ENCODE data around the gene ADAMTSL1. TPM values are rescaled to one million over a fixed set of nuclear protein-coding genes. Genes with fewer than 3 reads are reported as not detected.

The ADAMTSL1 gene
- total RNA-seq, 3 donors from 2014 or later: 3.6 to 7.5 (median 4.2) TPM

DNA sequence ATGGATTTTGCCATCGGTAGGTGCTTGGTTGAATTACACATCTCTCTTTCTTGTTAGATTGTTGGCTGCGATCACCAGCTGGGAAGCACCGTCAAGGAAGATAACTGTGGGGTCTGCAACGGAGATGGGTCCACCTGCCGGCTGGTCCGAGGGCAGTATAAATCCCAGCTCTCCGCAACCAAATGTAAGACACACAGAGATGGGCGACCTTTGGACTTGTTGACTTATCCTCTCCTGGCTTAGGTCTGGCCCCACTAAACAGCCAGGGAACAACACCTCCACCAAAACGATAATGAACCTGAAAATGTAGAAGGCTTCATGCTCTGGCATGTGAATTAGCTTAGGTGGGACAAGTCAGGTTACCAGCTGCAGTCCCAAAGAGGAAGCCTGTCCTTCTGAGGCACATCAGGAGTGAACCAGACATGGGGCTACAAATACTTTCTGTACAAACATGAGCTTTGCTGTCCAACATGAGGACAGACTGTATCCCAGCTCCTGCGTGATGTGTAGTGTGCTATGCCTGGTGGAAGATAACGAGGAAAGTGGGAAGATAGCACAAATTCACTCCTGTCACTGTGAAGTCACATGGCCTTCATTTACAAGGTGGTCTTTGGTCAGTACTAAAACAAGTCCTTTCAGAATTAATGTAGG, 148.4 kb downstream of the ADAMTSL1 start:
- no peaks in the 10 kb centered on the region for H3K9me3 ChIP-seq
- H3K27me3 ChIP-seq: no peaks in the 10 kb centered on the region
- no peaks in the 10 kb centered on the region for H3K36me3 ChIP-seq
- intact Hi-C loops (cut with DNase I; ENCODE audit: low total_unique reads): no loop called here
- H3K27ac ChIP-seq: no peak overlapping the region
- DNase-seq (ENCODE audit: low spot score in 2 of 2): no peak
- H3K4me3 ChIP-seq: no peak overlapping the region
- H3K4me1 ChIP-seq: peaks cover 0 to 4% of the 10 kb centered on the region in 2 donors
- TF ChIP-seq, protein P1, sequence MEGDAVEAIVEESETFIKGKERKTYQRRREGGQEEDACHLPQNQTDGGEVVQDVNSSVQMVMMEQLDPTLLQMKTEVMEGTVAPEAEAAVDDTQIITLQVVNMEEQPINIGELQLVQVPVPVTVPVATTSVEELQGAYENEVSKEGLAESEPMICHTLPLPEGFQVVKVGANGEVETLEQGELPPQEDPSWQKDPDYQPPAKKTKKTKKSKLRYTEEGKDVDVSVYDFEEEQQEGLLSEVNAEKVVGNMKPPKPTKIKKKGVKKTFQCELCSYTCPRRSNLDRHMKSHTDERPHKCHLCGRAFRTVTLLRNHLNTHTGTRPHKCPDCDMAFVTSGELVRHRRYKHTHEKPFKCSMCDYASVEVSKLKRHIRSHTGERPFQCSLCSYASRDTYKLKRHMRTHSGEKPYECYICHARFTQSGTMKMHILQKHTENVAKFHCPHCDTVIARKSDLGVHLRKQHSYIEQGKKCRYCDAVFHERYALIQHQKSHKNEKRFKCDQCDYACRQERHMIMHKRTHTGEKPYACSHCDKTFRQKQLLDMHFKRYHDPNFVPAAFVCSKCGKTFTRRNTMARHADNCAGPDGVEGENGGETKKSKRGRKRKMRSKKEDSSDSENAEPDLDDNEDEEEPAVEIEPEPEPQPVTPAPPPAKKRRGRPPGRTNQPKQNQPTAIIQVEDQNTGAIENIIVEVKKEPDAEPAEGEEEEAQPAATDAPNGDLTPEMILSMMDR (IDR thresholded peaks at IDR 0.05): no peak
- TF ChIP-seq POLR2AphosphoS5 (IDR thresholded peaks at IDR 0.05) (no peak), POLR2A (IDR thresholded peaks at IDR 0.05) (no peak)

DNA sequence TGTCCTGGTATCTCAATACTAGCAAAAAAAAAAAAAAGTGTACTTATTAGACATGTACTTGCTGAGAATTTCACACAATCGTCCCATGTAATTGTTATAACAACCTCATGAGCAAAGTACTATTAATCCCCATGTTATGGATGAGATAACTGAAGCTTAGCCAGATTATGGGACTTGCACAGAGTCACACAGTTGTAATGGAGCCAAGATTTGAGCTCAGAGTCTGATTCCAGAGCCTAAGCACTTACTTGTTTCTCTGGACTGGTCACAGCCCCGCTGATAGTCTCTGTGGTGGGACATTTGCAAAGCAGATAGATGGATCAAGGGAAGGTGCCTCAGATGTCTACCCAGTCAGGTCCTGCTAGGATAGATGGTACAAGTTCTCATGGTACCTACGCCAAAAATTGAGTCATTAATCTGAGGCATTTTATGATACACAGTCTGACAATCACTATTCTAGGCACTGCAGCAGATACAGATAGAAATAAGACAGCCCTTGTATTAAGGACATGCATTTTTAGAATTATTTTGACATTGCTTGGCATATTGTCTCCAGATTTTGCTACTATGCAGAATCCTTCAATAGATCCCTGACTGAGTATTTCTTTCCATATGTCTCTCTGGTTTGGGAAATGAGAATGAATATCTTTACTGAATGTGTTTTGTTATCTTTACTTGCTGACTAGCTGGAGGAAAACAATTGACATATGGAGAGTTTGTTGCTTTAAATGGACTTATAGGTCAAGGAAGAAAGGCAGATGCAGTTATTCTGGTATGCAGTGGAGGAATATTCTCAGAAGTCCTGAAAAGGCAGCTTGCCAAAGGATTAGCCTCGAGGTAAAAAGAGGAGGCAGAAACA, 149.5 kb downstream of the ADAMTSL1 start:
- intact Hi-C loops (cut with DNase I; ENCODE audit: low total_unique reads): no loop called here
- H3K4me3 ChIP-seq: no peak overlapping the region
- TF ChIP-seq POLR2A (IDR thresholded peaks at IDR 0.05): no peak
- no peak for TF ChIP-seq POLR2AphosphoS5 (IDR thresholded peaks at IDR 0.05)
- TF ChIP-seq, protein P1 (IDR thresholded peaks at IDR 0.05): no peak

DNA sequence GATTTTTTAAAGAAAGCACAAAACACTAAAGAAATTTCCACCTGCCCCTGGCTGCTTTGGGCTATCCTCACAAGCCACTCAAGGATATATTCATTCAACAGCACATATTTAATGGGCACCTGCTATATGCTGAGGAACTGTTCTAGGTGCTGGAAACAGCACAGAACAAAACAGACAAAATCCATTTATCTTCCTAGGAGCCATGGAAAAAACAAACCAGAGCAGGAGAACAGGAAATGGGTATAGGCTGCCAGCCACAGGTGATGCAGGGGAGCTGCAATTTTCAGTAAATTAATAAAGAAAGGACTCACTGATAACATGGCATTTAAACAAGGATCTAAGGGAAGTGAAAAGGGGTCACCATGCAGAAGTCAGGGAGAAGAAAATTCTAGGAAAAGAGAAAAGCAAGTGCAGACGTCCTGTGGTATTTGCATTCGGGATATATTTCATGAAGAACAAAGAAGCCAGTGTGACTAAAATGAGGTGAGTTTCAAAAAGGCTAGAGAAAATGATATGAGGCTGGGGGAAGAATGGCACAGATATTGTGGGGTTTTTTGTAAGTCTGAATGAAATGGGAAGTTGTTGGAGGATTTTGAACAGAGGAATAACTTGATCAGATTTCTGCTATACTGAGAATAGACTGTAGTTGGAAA, 152.2 kb downstream of the ADAMTSL1 start:
- H3K27ac ChIP-seq: no peak overlapping the region
- no peaks in the 10 kb centered on the region for H3K36me3 ChIP-seq
- intact Hi-C loops (cut with DNase I; ENCODE audit: low total_unique reads): no loop called here
- H3K4me3 ChIP-seq: no peak overlapping the region
- TF ChIP-seq, protein P1 (IDR thresholded peaks at IDR 0.05): no peak
- no peak for TF ChIP-seq POLR2AphosphoS5 (IDR thresholded peaks at IDR 0.05)
- TF ChIP-seq POLR2A (IDR thresholded peaks at IDR 0.05): no peak
- no peak for DNase-seq (ENCODE audit: low spot score in 2 of 2)
- no peaks in the 10 kb centered on the region for H3K9me3 ChIP-seq
- H3K4me1 ChIP-seq: peaks cover 0 to 4% of the 10 kb centered on the region in 2 donors
- no peaks in the 10 kb centered on the region for H3K27me3 ChIP-seq

More for the DNA sequence above, 149.5 kb downstream of the ADAMTSL1 start:
- Histone ChIP-seq H3K27ac (no peak overlapping the region), H3K4me1 (peaks cover 0 to 4% of the 10 kb centered on the region in 2 donors), H3K36me3 (no peaks in the 10 kb centered on the region), H3K27me3 (no peaks in the 10 kb centered on the region), H3K9me3 (no peaks in the 10 kb centered on the region)
- DNase-seq (ENCODE audit: low spot score in 2 of 2): no peak

DNA sequence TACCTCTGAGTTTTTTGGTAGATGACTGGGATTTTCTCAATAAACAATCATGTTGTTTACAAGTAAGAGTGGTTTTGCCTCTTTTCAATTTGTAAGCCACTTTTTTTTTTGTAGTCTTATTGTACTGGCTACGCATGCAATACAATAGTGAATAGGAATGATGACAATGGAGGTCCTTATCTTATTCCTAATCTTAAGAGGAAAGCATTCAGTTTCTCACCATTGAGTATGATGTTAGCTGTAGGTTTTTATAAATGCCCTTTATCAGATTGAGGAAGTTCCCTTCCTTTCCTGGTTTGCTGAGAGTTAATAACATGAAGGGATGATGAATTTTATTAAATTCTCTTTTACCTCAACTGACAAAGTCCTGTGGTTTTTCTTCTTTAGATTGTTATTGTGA, 155.2 kb downstream of the ADAMTSL1 start:
- Histone ChIP-seq H3K36me3 (no peaks in the 10 kb centered on the region), H3K27me3 (no peaks in the 10 kb centered on the region), H3K4me3 (no peak overlapping the region), H3K9me3 (no peaks in the 10 kb centered on the region), H3K4me1 (no peaks in the 10 kb centered on the region), H3K27ac (no peak overlapping the region)
- TF ChIP-seq POLR2AphosphoS5 (IDR thresholded peaks at IDR 0.05) (no peak), POLR2A (IDR thresholded peaks at IDR 0.05) (no peak)
- TF ChIP-seq, protein P1 (IDR thresholded peaks at IDR 0.05): no peak
- intact Hi-C loops (cut with DNase I; ENCODE audit: low total_unique reads): no loop called here
- no peak for DNase-seq (ENCODE audit: low spot score in 2 of 2)
